ENCODE data around the gene GAN.

DNA sequence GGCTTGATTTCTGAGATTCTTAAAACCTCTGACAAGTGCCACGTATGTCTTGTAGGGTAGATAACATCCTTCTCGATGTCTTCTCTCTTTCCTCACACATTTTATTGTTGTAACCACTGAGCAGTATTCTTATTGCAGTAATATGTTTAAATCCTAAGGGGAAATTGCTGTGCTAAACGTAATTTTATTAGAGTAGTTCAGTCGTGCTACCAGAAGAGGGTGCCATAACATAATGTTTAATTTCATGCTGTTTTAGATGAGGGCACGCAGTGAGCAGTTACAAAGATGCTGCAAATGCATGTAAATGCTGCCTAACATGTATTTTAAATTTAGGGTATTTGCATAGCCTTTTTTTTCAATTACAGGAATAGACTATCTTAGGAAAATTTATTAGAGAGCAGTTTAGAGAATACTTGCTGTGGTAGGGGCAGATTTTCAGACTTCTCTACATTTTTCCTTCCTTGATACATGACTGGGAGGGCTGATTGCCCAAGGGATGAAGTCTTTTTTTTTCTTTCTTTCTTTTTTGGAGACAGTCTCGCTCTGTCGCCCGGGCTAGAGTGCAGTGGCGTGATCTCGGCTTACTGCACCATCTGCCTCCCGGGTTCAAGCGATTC is 51.7 kb downstream of the GAN start:
- no peak for TF ChIP-seq POLR2A (IDR thresholded peaks at IDR 0.05)
- TF ChIP-seq, protein P1, sequence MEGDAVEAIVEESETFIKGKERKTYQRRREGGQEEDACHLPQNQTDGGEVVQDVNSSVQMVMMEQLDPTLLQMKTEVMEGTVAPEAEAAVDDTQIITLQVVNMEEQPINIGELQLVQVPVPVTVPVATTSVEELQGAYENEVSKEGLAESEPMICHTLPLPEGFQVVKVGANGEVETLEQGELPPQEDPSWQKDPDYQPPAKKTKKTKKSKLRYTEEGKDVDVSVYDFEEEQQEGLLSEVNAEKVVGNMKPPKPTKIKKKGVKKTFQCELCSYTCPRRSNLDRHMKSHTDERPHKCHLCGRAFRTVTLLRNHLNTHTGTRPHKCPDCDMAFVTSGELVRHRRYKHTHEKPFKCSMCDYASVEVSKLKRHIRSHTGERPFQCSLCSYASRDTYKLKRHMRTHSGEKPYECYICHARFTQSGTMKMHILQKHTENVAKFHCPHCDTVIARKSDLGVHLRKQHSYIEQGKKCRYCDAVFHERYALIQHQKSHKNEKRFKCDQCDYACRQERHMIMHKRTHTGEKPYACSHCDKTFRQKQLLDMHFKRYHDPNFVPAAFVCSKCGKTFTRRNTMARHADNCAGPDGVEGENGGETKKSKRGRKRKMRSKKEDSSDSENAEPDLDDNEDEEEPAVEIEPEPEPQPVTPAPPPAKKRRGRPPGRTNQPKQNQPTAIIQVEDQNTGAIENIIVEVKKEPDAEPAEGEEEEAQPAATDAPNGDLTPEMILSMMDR (IDR thresholded peaks at IDR 0.05) = peak; percentile 13 to 78 (median 56)
